Liver (tissue), 9 donors: ENCODE measurements around the gene ZMYM3. TPM values are rescaled to one million over a fixed set of nuclear protein-coding genes. Genes with fewer than 3 reads are reported as not detected.

Experiments
- DNase-seq: peaks from one replicate; pipeline ENCODE4 v3.0.0-alpha.2; 2017; ENCODE audit warnings: low spot score
- H3K27ac ChIP-seq, 2 donors: one replicate each; pipeline ENCODE4 v1.7.0; 2013; ENCODE audit warnings: inconsistent platforms in 2 of 2, low read length in 2 of 2, control low read depth in 1 of 2, low read depth in 1 of 2, mild to moderate bottlenecking in 1 of 2
- H3K27me3 ChIP-seq, 4 donors: one replicate each; pipeline versions ENCODE4 v1.6.1 to v1.7.0; 2013; ENCODE audit warnings: low read length in 3 of 4, inconsistent platforms in 1 of 4, mild to moderate bottlenecking in 1 of 4, moderate library complexity in 1 of 4; ENCODE audit not compliant: control insufficient read depth in 4 of 4, insufficient read depth in 4 of 4
- H3K36me3 ChIP-seq, 4 donors: one replicate each; pipeline versions ENCODE4 v1.6.1 to v1.7.0; 2013; ENCODE audit warnings: low read length in 3 of 4, mild to moderate bottlenecking in 3 of 4, low read depth in 1 of 4, moderate library complexity in 1 of 4; ENCODE audit not compliant: control insufficient read depth in 4 of 4, insufficient read depth in 3 of 4
- H3K4me1 ChIP-seq, 4 donors: one replicate each; pipeline versions ENCODE4 v1.6.1 to v1.7.0; 2013; ENCODE audit warnings: low read length in 3 of 4, mild to moderate bottlenecking in 3 of 4, moderate library complexity in 1 of 4; ENCODE audit not compliant: control insufficient read depth in 4 of 4, insufficient read depth in 4 of 4
- H3K4me3 ChIP-seq, 3 donors: one replicate each; pipeline versions ENCODE4 v1.6.1 to v1.7.0; 2013; ENCODE audit warnings: low read length in 3 of 3, control low read depth in 1 of 3, low read depth in 1 of 3, mild to moderate bottlenecking in 1 of 3
- H3K9ac ChIP-seq, 2 donors: one replicate each; pipeline ENCODE4 v1.7.0; 2013; ENCODE audit warnings: low read length in 2 of 2, mild to moderate bottlenecking in 2 of 2, moderate library complexity in 2 of 2, control low read depth in 1 of 2, low read depth in 1 of 2
- H3K9me3 ChIP-seq, 4 donors: one replicate each; pipeline versions ENCODE4 v1.6.1 to v1.7.0; 2013; ENCODE audit warnings: low read length in 3 of 4; ENCODE audit not compliant: control insufficient read depth in 4 of 4
- ATF3 ChIP-seq: IDR thresholded peaks from 2 replicates; pipeline ENCODE4 v1.6.1; 2016; ENCODE audit warnings: antibody characterized with exemption
- CTCF ChIP-seq: fragments of 150-350 bp; IDR thresholded peaks from 2 replicates; pipeline ENCODE4 v1.5.1; 2017; ENCODE audit warnings: improper control_type of control experiment, low read depth, low read length; ENCODE audit not compliant: missing input control
- EGR1 ChIP-seq, 2 donors: IDR thresholded peaks; 2 replicates each; pipeline ENCODE4 v1.6.1; 2016 to 2018; ENCODE audit warnings: antibody characterized with exemption in 2 of 2, low read depth in 2 of 2
- FOXA1 ChIP-seq: IDR thresholded peaks from 2 replicates; pipeline ENCODE4 v1.6.1; 2016; ENCODE audit warnings: antibody characterized with exemption
- FOXA2 ChIP-seq: IDR thresholded peaks from 2 replicates; pipeline ENCODE4 v1.6.1; 2016; ENCODE audit warnings: antibody characterized with exemption
- GABPA ChIP-seq, 2 donors: IDR thresholded peaks in 1 of 2; conservative IDR thresholded peaks in 1 of 2; 2 replicates each; pipeline ENCODE4 v1.6.1; 2016; ENCODE audit warnings: antibody characterized with exemption in 2 of 2, mild to moderate bottlenecking in 1 of 2, moderate library complexity in 1 of 2
- HNF4A ChIP-seq, 2 donors: conservative IDR thresholded peaks; 2 replicates each; pipeline ENCODE4 v1.6.1; 2016; ENCODE audit warnings: antibody characterized with exemption in 2 of 2, mild to moderate bottlenecking in 2 of 2
- HNF4G ChIP-seq: IDR thresholded peaks from 2 replicates; pipeline ENCODE4 v1.6.1; 2016; ENCODE audit warnings: antibody characterized with exemption
- JUND ChIP-seq, 2 donors: IDR thresholded peaks; 2 replicates each; pipeline ENCODE4 v1.6.1; 2016; ENCODE audit warnings: antibody characterized with exemption in 2 of 2
- MAX ChIP-seq: IDR thresholded peaks from 2 replicates; pipeline ENCODE4 v1.6.1; 2016; ENCODE audit warnings: antibody characterized with exemption
- NR2F2 ChIP-seq: IDR thresholded peaks from 2 replicates; pipeline ENCODE4 v1.6.1; 2016; ENCODE audit warnings: antibody characterized with exemption
- RAD21 ChIP-seq, 2 donors: IDR thresholded peaks; 2 replicates each; pipeline ENCODE4 v1.6.1; 2016; ENCODE audit warnings: antibody characterized with exemption in 2 of 2, mild to moderate bottlenecking in 2 of 2
- REST ChIP-seq: IDR thresholded peaks from 2 replicates; pipeline ENCODE4 v1.6.1; 2016; ENCODE audit warnings: antibody characterized with exemption, mild to moderate bottlenecking
- RXRA ChIP-seq, 2 donors: IDR thresholded peaks; 2 replicates each; pipeline ENCODE4 v1.6.1; 2017 to 2018; ENCODE audit warnings: antibody characterized with exemption in 2 of 2, mild to moderate bottlenecking in 1 of 2
- SP1 ChIP-seq: IDR thresholded peaks from 2 replicates; pipeline ENCODE4 v1.6.1; 2018; ENCODE audit warnings: antibody characterized with exemption, mild to moderate bottlenecking
- TAF1 ChIP-seq: conservative IDR thresholded peaks from 2 replicates; pipeline ENCODE4 v1.6.1; 2016; ENCODE audit warnings: antibody characterized with exemption, mild to moderate bottlenecking
- YY1 ChIP-seq: IDR thresholded peaks from 2 replicates; pipeline ENCODE4 v1.6.1; 2016; ENCODE audit warnings: antibody characterized with exemption, mild to moderate bottlenecking
- ZBTB33 ChIP-seq: IDR thresholded peaks from 2 replicates; pipeline ENCODE4 v1.6.1; 2016; ENCODE audit warnings: antibody characterized with exemption
- WGBS: extraction: QIAGEN DNeasy Blood & Tissue Kit; methylation state at CpG from one replicate; pipeline ENCODE4 v1.1.7; 2013; 5-methylcytosine and 5-hydroxymethylcytosine counted together
- polyA plus RNA-seq, 2 donors: library from polyadenylated mRNA; stranded (reverse) in 1 of 2; unstranded in 1 of 2; fragments of 200-250 nt in 1 of 2; fragments of >200 nt in 1 of 2; fragmentation: Nextera tagmentation in 1 of 2; extraction: Ambion mirVana in 1 of 2; gene quantifications; one replicate each; pipeline versions ENCODE4 v1.2.1 to v1.2.3, GENCODE V29; 2013 to 2015
- total RNA-seq, 2 donors: library from RNA; depleted of rRNA; stranded (reverse); fragments of >200 nt; gene quantifications; one replicate each; pipeline ENCODE4 v1.2.3, GENCODE V29; 2014
- donor health status: healthy.
- donor health status: healthy.
- donor health status: healthy.
- donor health status: healthy.
- donor health status: healthy.

Gene ZMYM3
- total and polyA plus RNA-seq, 4 donors, result 4.5 to 13.3 (median 6.2) TPM

GRCh38 chrX:71214152-71214551 is 39.8 kb downstream of the ZMYM3 start:
- peaks cover 3 to 53% (median 43%) of the 10 kb centered on the region in 4 donors for H3K4me1 ChIP-seq
- H3K36me3 ChIP-seq, result no peaks in the 10 kb centered on the region
- no peak for DNase-seq
- TF ChIP-seq FOXA1, result no peak
- TF ChIP-seq HNF4A (conservative IDR thresholded peaks at IDR 0.05), result peak in 1 of 2 donors; percentile 51
- TF ChIP-seq REST, result no peak
- TF ChIP-seq TAF1, result no peak
- peak; percentile 44 for TF ChIP-seq YY1
- TF ChIP-seq SP1, result peak; percentile 58
- TF ChIP-seq HNF4G, result no peak
- TF ChIP-seq NR2F2, result no peak
- TF ChIP-seq GABPA (IDR thresholded peaks at IDR 0.05 in 1 of 2, conservative IDR thresholded peaks at IDR 0.05 in 1 of 2), result no peak
- TF ChIP-seq FOXA2, result peak; percentile 61
- no peak for TF ChIP-seq EGR1 (IDR thresholded peaks at IDR 0.05; ENCODE audit: low read depth in 2 of 2)
- no peak for TF ChIP-seq JUND (IDR thresholded peaks at IDR 0.05)
- no peak for TF ChIP-seq ZBTB33
- TF ChIP-seq CTCF, result no peak
- no peak for TF ChIP-seq MAX
- TF ChIP-seq RXRA (IDR thresholded peaks at IDR 0.05), result peak in 1 of 2 donors; percentile 57
- TF ChIP-seq ATF3, result no peak
- TF ChIP-seq RAD21 (IDR thresholded peaks at IDR 0.05), result no peak
- H3K4me3 ChIP-seq, result peak overlapping the region in 1 of 3 donors; percentile 7
- H3K27me3 ChIP-seq, result no peaks in the 10 kb centered on the region
- H3K9me3 ChIP-seq, result no peaks in the 10 kb centered on the region
- H3K27ac ChIP-seq, result peak overlapping the region; percentile 62 to 70
- WGBS, result 38% methylated on average over 1 of the region's 1 CpG
- H3K9ac ChIP-seq, result peak overlapping the region in 1 of 2 donors; percentile 39
